Liver (tissue), 9 donors: ENCODE data around the gene COQ2. TPM values are rescaled to one million over a fixed set of nuclear protein-coding genes. Genes with fewer than 3 reads are reported as not detected.

Experiments
- DNase-seq: peaks from one replicate; pipeline ENCODE4 v3.0.0-alpha.2; 2017; ENCODE audit warnings: low spot score
- H3K27ac ChIP-seq, 2 donors: one replicate each; pipeline ENCODE4 v1.7.0; 2013; ENCODE audit warnings: inconsistent platforms in 2 of 2, low read length in 2 of 2, control low read depth in 1 of 2, low read depth in 1 of 2, mild to moderate bottlenecking in 1 of 2
- H3K27me3 ChIP-seq, 4 donors: one replicate each; pipeline versions ENCODE4 v1.6.1 to v1.7.0; 2013; ENCODE audit warnings: low read length in 3 of 4, inconsistent platforms in 1 of 4, mild to moderate bottlenecking in 1 of 4, moderate library complexity in 1 of 4; ENCODE audit not compliant: control insufficient read depth in 4 of 4, insufficient read depth in 4 of 4
- H3K36me3 ChIP-seq, 4 donors: one replicate each; pipeline versions ENCODE4 v1.6.1 to v1.7.0; 2013; ENCODE audit warnings: low read length in 3 of 4, mild to moderate bottlenecking in 3 of 4, low read depth in 1 of 4, moderate library complexity in 1 of 4; ENCODE audit not compliant: control insufficient read depth in 4 of 4, insufficient read depth in 3 of 4
- H3K4me1 ChIP-seq, 4 donors: one replicate each; pipeline versions ENCODE4 v1.6.1 to v1.7.0; 2013; ENCODE audit warnings: low read length in 3 of 4, mild to moderate bottlenecking in 3 of 4, moderate library complexity in 1 of 4; ENCODE audit not compliant: control insufficient read depth in 4 of 4, insufficient read depth in 4 of 4
- H3K4me3 ChIP-seq, 3 donors: one replicate each; pipeline versions ENCODE4 v1.6.1 to v1.7.0; 2013; ENCODE audit warnings: low read length in 3 of 3, control low read depth in 1 of 3, low read depth in 1 of 3, mild to moderate bottlenecking in 1 of 3
- H3K9ac ChIP-seq, 2 donors: one replicate each; pipeline ENCODE4 v1.7.0; 2013; ENCODE audit warnings: low read length in 2 of 2, mild to moderate bottlenecking in 2 of 2, moderate library complexity in 2 of 2, control low read depth in 1 of 2, low read depth in 1 of 2
- H3K9me3 ChIP-seq, 4 donors: one replicate each; pipeline versions ENCODE4 v1.6.1 to v1.7.0; 2013; ENCODE audit warnings: low read length in 3 of 4; ENCODE audit not compliant: control insufficient read depth in 4 of 4
- ATF3 ChIP-seq: IDR thresholded peaks from 2 replicates; pipeline ENCODE4 v1.6.1; 2016; ENCODE audit warnings: antibody characterized with exemption
- CTCF ChIP-seq: fragments of 150-350 bp; IDR thresholded peaks from 2 replicates; pipeline ENCODE4 v1.5.1; 2017; ENCODE audit warnings: improper control_type of control experiment, low read depth, low read length; ENCODE audit not compliant: missing input control
- EGR1 ChIP-seq, 2 donors: IDR thresholded peaks; 2 replicates each; pipeline ENCODE4 v1.6.1; 2016 to 2018; ENCODE audit warnings: antibody characterized with exemption in 2 of 2, low read depth in 2 of 2
- FOXA1 ChIP-seq: IDR thresholded peaks from 2 replicates; pipeline ENCODE4 v1.6.1; 2016; ENCODE audit warnings: antibody characterized with exemption
- FOXA2 ChIP-seq: IDR thresholded peaks from 2 replicates; pipeline ENCODE4 v1.6.1; 2016; ENCODE audit warnings: antibody characterized with exemption
- GABPA ChIP-seq, 2 donors: IDR thresholded peaks in 1 of 2; conservative IDR thresholded peaks in 1 of 2; 2 replicates each; pipeline ENCODE4 v1.6.1; 2016; ENCODE audit warnings: antibody characterized with exemption in 2 of 2, mild to moderate bottlenecking in 1 of 2, moderate library complexity in 1 of 2
- HNF4A ChIP-seq, 2 donors: conservative IDR thresholded peaks; 2 replicates each; pipeline ENCODE4 v1.6.1; 2016; ENCODE audit warnings: antibody characterized with exemption in 2 of 2, mild to moderate bottlenecking in 2 of 2
- HNF4G ChIP-seq: IDR thresholded peaks from 2 replicates; pipeline ENCODE4 v1.6.1; 2016; ENCODE audit warnings: antibody characterized with exemption
- JUND ChIP-seq, 2 donors: IDR thresholded peaks; 2 replicates each; pipeline ENCODE4 v1.6.1; 2016; ENCODE audit warnings: antibody characterized with exemption in 2 of 2
- NR2F2 ChIP-seq: IDR thresholded peaks from 2 replicates; pipeline ENCODE4 v1.6.1; 2016; ENCODE audit warnings: antibody characterized with exemption
- RAD21 ChIP-seq, 2 donors: IDR thresholded peaks; 2 replicates each; pipeline ENCODE4 v1.6.1; 2016; ENCODE audit warnings: antibody characterized with exemption in 2 of 2, mild to moderate bottlenecking in 2 of 2
- RXRA ChIP-seq, 2 donors: IDR thresholded peaks; 2 replicates each; pipeline ENCODE4 v1.6.1; 2017 to 2018; ENCODE audit warnings: antibody characterized with exemption in 2 of 2, mild to moderate bottlenecking in 1 of 2
- SP1 ChIP-seq: IDR thresholded peaks from 2 replicates; pipeline ENCODE4 v1.6.1; 2018; ENCODE audit warnings: antibody characterized with exemption, mild to moderate bottlenecking
- TAF1 ChIP-seq: conservative IDR thresholded peaks from 2 replicates; pipeline ENCODE4 v1.6.1; 2016; ENCODE audit warnings: antibody characterized with exemption, mild to moderate bottlenecking
- ZBTB33 ChIP-seq: IDR thresholded peaks from 2 replicates; pipeline ENCODE4 v1.6.1; 2016; ENCODE audit warnings: antibody characterized with exemption
- whole genome bisulfite sequencing: extraction: QIAGEN DNeasy Blood & Tissue Kit; methylation state at CpG from one replicate; pipeline ENCODE4 v1.1.7; 2013; 5-methylcytosine and 5-hydroxymethylcytosine counted together
- polyA plus RNA-seq, 2 donors: library from polyadenylated mRNA; stranded (reverse) in 1 of 2; unstranded in 1 of 2; fragments of 200-250 nt in 1 of 2; fragments of >200 nt in 1 of 2; fragmentation: Nextera tagmentation in 1 of 2; extraction: Ambion mirVana in 1 of 2; gene quantifications; one replicate each; pipeline versions ENCODE4 v1.2.1 to v1.2.3, GENCODE V29; 2013 to 2015
- total RNA-seq, 2 donors: library from RNA; depleted of rRNA; stranded (reverse); fragments of >200 nt; gene quantifications; one replicate each; pipeline ENCODE4 v1.2.3, GENCODE V29; 2014
- TF ChIP-seq, protein P1 (sequence below): IDR thresholded peaks from 2 replicates; pipeline ENCODE4 v1.6.1; 2016; ENCODE audit warnings: antibody characterized with exemption, mild to moderate bottlenecking
- donor health status: healthy.
- donor health status: healthy.
- donor health status: healthy.
- donor health status: healthy.
- donor health status: healthy.

COQ2 gene
- total and polyA plus RNA-seq, 4 donors: 8.6 to 13.6 (median 10.8) TPM

- TF ChIP-seq CTCF (no peak), FOXA2 (no peak), HNF4G (no peak), RXRA (IDR thresholded peaks at IDR 0.05) (no peak), SP1 (no peak), EGR1 (IDR thresholded peaks at IDR 0.05; ENCODE audit: low read depth in 2 of 2) (no peak)
Measured at GRCh38 chr4:83230928-83231327, 53.7 kb downstream of the COQ2 start (continued).

- 90% methylated on average over 3 of the region's 3 CpGs for WGBS
- no peak overlapping the region for H3K4me3 ChIP-seq
Measured at GRCh38 chr4:83229791-83230190, 54.8 kb downstream of the COQ2 start.

More at GRCh38 chr4:83229791-83230190, 54.8 kb downstream of the COQ2 start:
- Histone ChIP-seq H3K36me3 (no peaks in the 10 kb centered on the region), H3K27me3 (no peaks in the 10 kb centered on the region), H3K27ac (no peak overlapping the region), H3K9me3 (no peaks in the 10 kb centered on the region), H3K9ac (no peak overlapping the region), H3K4me1 (no peaks in the 10 kb centered on the region)
- TF ChIP-seq FOXA1 (no peak), ATF3 (no peak), TAF1 (no peak), EGR1 (IDR thresholded peaks at IDR 0.05; ENCODE audit: low read depth in 2 of 2) (no peak), ZBTB33 (no peak), SP1 (no peak), GABPA (IDR thresholded peaks at IDR 0.05 in 1 of 2, conservative IDR thresholded peaks at IDR 0.05 in 1 of 2) (no peak), FOXA2 (no peak), CTCF (no peak), HNF4A (conservative IDR thresholded peaks at IDR 0.05) (no peak), JUND (IDR thresholded peaks at IDR 0.05) (no peak), NR2F2 (no peak), HNF4G (no peak), RAD21 (IDR thresholded peaks at IDR 0.05) (no peak)
- TF ChIP-seq, protein P1, sequence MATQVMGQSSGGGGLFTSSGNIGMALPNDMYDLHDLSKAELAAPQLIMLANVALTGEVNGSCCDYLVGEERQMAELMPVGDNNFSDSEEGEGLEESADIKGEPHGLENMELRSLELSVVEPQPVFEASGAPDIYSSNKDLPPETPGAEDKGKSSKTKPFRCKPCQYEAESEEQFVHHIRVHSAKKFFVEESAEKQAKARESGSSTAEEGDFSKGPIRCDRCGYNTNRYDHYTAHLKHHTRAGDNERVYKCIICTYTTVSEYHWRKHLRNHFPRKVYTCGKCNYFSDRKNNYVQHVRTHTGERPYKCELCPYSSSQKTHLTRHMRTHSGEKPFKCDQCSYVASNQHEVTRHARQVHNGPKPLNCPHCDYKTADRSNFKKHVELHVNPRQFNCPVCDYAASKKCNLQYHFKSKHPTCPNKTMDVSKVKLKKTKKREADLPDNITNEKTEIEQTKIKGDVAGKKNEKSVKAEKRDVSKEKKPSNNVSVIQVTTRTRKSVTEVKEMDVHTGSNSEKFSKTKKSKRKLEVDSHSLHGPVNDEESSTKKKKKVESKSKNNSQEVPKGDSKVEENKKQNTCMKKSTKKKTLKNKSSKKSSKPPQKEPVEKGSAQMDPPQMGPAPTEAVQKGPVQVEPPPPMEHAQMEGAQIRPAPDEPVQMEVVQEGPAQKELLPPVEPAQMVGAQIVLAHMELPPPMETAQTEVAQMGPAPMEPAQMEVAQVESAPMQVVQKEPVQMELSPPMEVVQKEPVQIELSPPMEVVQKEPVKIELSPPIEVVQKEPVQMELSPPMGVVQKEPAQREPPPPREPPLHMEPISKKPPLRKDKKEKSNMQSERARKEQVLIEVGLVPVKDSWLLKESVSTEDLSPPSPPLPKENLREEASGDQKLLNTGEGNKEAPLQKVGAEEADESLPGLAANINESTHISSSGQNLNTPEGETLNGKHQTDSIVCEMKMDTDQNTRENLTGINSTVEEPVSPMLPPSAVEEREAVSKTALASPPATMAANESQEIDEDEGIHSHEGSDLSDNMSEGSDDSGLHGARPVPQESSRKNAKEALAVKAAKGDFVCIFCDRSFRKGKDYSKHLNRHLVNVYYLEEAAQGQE: no peak
- DNase-seq: no peak
